ENCODE data around the gene ODR4.
"Not testable (repeated sequence)": the region's sequence is repeated elsewhere in the genome, so short reads cannot be mapped to it uniquely, and the experiment has no call there.

GRCh38 chr1:186459161-186459560 is 83.5 kb downstream of the ODR4 start:
- TF ChIP-seq POLR2A (IDR thresholded peaks at IDR 0.05; ENCODE audit: low read depth, low read length); POLR2AphosphoS5 (IDR thresholded peaks at IDR 0.05; ENCODE audit: low read depth, low read length); TAF1 (IDR thresholded peaks at IDR 0.05; ENCODE audit: borderline replicate concordance, low read depth, low read length): not testable (repeated sequence)
